NCI-H748 (cell line): ENCODE results near the gene KLF9.

Source experiments
- DNase-seq: peaks from one replicate; lab custom pipeline; 2025; ENCODE audit not compliant: unreplicated experiment; lab: John Stamatoyannopoulos, UW

The KLF9 gene

DNA sequence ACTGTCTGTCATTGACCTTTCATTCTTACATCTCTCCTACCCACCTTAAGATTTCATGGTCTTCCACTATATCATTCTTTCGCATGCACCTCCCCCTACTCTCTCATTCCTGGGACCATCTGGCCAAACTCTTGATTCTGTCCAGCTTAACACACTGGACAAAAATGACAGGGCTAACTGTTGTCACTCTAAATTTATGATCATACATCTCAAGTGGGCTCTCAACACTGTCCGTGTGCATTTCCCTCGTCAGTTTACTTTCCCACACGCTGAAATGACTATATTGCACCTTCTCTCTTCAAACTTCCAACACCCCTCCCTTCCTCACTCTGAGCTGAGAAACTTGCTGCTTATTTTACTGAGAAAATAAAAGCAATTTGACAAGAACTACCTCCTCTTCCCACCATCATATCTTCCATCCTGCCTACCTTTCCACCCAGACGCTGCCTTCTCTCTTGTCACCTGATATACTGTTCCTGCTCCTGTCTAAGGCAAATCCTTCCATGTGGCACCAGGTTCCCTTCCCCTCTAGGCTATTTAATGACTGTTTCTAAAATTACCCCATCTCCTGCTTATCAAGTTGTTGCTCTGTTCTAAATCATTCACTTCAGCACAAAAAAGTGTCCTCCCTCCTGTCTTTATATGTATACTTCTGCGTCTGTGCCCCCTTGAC, 8.1 kb upstream of the KLF9 start:
- DNase-seq, result no peak

DNA sequence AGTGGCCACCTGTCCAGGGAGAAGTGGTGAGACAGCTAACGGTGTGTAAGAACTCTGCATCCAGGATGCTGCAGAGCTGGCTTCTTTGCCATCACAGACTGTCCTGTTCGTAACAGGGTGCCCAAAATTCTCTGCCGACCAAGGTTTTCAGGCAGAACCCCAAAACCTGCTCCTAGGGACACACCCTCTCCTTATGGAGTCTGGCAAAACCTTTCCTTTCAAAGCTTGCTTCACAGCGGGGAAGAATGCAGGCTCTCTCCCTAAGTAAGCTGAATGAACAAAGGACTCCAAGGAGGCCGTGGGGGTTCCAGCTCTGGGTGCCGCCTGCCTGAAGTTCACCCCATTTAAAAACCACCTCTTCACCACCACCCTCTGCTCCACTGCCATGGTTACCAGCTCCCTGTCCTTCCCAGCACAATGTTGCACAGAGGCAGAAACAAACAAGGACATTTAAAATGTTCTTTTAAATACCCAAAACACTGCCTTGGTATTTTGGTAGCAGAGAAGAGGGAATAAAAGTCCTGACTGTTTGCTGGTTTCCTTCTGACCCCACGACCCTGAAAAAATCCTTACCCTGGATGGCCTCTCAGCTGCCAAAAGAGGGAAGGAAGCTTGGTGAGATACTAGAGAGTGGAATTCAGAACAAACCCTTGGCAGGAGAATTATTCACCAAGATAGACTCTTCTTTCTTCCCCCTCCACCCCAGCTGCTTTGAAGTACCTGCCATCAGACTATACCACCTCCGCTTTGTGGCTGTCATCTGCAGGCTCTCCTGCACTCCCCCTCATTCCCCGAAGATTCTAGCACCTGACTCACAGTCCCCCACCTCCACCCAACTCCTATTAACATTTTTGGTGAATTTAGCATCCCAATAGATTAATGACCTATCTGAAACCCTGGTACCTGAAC, 7.1 kb upstream of the KLF9 start:
- peak; percentile 43 for DNase-seq

DNA sequence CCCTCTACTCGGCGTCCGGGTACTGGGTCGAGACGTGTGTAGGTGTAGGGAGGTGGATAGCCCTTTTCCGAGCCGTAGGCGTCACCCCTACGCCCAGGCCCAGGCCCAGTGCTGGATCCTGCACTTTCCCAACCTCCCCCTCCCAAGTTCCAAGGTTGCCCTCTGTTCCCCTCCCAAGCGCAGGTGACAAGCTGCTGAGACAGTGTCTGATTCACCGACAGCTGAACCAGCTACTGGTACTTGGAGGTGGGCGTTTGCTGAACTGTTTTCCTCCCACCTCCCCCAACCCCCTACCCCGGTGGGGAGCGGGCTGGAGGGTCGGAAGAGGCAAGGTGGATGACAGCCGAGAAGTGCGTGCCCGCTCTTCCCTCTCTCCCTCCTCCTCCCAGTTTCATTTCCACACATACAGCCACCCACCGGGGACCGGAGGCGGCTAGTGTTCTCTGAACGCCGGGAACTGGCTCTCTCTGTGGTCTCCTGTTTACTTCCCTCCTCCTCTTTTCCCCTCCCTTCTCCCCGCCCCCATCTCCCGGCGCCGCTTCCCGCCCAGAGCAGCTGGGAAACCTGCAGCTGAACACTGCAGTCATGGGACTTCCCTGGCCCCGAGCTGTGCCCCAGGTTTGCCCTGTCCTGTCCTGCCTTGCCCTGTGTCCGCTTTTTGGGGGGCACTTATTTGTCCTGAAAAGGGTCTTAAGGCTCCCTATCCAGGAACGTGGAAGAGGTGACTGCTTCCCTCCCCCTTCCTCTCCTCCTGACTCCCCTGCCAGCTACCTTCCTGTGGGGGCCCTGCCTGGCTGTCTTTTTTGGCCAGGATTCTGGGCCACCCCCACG, 6.2 kb upstream of the KLF9 start:
- peak; percentile 95 for DNase-seq

DNA sequence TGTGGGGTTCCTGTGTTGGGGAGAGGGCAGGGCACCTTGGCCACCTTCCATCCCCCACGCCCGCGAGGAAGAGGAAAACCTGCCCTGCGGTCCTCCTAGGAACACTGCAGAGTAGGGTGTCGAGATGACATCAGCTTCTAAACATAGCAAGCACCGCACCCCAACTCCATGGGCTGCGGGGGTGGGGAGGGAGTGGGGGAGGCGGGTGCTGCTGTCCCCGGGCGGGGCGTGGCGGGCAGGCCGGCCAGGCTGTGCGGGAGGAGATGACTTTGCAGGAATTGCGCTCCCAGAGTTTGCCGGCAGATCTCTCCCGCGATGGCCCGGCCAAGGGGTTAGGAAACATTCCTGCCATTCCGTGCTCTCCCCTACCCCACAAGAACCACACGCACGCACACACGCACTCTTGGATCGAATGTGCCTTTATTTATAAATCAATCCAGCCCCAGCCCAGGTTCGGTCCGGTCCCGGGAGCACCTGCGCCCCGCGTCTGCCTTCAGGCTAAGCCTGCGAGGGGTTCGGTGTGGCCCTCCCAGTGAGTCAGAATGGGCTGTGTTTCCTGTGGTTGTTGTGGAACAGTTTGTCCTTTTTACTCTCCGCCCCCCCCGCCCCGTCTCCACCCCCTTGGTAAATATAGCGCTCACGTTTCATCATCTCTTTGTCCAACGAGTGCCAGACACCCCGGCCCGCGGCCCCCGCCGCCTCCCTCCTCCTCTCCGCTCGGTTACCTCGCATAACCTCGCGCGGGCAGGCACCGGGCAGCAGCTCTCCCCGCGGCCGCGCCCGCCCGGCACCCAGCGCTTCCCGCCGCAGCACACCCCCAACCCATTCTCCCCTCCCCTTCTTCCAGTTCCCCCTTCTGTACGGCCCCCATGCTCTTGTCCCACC, 5.3 kb upstream of the KLF9 start:
- peak; percentile 98 for DNase-seq

DNA sequence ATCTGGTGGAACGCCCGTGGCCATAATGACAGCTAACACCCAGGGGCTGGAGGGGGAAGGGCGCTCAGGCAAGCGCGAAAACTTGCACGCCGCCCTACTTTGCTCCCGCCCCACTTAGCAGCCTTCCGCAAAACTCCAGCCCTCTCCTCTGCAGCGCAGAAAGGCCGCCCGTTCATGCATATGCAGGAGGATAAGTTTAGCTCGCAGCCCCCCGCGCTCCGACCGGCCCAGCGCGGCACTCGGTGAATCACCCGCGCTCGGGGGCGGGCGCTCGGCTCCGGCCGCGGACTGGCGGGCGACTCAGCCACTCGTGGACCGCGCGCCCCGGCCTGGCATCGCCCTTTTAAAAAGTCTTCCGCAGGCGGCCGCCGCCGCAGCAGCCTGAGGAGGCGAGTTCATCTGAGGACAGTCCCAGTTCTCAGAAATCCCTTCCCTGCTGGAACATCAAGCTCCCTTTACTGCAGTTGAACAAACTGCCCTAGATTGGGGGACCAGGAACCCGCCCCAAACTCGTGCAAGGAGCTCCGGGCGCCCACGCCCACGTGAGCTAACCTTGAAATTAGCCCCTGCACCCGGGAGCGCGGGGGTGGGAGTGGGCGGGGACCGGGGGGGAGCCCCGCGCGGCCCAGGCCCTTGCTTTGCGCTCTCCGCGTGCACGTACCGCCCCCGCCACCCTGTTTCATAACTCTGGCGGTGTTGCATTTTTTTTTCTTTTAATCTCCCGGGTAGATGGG, 4.5 kb upstream of the KLF9 start:
- DNase-seq, result peak; percentile 95

DNA sequence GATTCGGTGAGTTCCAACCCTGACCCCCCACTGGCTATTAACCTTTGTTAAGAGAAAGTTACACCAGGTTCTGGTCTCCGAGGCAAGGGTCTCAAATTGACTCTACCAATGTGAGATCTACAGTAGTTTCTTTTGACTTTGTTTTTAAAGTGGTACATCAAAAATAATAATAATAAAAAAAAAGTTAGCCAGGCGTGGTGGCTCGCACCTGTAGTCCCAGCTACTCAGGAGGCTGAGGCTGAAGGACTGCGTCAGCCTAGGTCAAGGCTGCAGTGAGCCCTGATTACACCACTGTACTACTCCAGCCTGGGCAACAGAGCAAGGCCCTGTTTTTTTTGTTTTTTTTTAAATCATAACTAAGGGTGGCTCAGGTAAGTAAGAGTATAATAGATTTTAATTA, 1.0 kb upstream of the KLF9 start:
- DNase-seq, result no peak

DNA sequence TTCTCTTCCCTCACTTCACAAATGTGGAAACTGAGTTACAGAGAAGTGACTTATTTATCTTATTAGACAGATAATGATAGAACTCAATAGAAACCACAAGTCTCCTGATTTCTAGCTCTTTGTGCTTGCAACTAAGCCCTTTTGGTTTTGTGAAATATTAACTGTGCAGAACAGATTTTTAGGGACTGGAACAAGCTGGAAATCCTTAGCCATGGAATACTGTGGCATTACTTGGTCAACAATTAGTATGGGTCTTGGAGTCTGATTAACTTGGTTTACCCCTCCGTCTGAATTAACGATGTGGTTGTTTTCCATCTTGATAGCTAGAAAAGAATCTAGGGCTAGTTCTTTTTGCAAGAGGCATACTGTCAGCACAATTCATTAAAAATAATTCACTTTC, 584 bp upstream of the KLF9 start:
- no peak for DNase-seq

DNA sequence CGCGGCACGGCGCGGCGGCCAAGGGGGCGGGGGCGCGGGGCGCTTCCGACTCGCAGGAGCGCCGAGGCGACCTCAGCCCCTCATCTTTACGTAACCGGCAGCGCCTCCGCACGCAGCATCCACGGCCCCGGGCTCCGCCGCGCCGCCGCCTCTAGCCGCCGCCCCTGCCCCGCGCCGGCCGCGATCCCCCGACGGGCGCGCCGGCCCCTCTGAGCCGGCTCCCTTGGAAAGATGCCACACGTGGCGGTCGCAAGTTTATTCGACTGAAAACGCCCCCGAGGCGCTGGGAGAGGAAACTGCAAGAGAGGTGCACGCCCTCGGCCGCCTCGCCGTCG, 1.0 kb downstream of the KLF9 start:
- peak; percentile 82 for DNase-seq

DNA sequence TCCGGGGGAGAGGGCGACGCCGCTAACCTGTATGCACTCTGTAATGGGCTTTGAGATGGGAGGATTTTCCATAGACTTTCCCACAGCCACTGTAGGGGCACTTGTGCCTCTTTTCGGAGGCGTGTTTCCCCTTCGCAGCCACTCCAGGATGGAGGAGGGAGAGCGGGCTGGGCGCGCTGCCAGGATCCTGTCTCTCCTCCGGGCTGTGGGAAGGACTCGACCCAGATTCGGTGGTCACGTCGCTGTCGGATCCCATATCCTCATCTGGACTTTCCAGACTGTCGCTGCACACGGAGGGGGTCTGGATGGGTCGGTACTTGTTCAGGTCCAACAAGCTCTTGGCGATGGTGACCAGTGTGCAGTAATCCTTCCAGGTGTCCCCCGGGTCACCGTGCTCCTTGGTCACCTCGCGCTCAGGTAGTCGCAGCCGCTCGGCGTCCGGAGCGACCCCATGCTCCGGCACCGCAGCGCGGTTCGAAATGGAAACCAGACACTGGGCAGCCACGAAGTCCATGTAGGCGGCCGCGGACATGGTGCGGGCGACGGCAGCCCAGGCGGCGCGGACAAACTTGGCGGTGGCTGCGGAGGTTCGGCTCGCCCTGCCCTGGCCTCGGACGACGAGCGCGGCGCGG, 1.5 kb downstream of the KLF9 start:
- DNase-seq, result peak; percentile 79

DNA sequence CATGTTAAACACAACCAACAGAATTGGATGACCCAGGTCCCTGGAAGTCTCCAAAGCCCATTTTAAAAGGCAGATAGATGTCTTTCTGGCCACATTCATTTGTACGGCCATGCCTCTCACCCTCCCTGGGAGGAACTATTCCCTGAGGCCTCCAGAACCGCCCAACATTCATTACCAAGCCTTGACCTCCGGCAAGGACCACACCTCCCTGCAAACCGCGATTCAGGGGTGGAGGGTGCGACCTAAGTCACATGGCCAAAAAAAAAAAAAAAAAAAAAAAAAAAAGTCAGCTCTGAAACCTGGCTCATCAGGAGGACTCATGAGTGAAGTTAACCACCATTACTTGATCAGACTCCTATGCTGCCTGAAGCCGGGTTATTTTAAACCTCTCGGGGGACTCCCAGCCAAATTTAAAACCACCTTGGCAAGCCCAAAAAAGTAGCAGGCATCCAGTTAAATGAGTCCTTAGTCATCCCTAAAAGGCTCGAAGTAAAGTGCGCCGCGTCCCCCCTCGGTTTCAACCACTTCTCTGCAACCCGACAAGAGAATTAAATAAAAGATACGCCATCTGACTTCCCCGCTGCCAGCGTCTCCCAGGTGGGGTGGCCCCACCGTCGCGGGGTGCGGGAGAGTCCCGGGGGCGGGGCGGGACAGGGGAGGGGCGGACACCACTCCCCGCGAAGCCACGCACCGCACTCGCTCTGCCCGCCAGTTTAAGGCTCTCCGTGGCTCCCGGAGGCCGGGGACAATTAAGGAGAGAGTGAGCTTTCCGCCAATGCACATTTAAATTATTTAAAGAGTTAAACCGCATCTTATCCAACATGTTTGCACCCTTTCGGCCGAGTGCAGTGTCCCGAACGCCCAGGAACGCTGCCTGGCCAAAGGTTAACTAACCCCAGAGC, 2.3 kb downstream of the KLF9 start:
- peak; percentile 63 for DNase-seq

DNA sequence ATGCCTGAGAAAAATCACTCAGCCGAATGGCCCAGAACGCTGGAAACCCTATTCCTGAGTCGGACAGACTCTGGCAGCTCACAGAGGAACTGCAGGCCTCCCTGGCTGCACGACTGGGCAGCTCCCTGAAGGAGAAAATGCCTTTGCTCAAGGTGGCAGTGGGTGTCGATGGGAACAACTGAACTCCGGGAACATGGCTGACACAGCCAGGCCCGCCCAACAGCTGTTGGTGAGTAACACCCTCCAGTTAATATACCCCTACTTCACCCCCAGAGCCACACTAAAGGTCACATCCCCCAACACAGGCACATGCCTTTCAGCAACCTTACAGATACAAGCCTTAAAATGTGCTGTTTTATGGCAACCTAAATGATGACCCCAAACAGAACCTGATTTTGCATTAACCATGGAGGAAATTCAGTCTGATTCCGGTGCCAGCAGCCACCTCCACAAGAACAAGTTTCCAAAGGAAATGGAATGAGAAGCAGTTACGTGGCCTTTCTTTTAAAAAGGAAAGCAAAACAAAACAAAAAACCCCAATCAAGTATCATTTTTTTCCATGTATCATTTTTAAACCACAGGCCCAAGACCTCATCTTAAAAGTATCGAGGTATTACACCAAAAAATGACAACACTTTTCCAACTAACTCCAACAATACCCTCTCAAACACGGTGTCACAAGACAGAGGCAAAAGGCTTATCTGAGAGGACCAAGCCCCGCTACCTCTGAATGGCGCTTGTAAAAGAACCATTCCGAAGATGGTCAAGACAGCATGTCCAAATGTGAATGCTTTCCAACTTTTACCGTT, 3.1 kb downstream of the KLF9 start:
- DNase-seq, result peak; percentile 54

DNA sequence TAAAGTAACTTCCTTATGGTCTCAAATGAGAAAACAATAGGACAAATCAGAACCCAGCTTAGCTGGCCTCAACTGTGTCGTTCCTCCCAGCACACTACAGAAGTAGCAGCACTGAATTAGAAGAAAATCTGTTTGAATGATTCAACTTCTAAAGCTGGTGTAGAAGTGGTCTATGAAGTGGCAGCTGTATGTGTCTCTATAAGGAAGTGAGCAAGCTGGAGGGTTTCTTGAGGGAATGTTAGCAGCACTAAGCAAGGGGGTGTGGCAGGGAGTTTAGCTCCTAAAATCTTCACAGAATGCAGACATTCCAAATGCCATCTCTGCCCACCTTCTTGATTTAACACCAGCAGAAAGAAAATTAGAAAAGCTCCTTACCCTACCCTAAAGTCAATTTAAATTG, 4.1 kb downstream of the KLF9 start:
- no peak for DNase-seq

DNA sequence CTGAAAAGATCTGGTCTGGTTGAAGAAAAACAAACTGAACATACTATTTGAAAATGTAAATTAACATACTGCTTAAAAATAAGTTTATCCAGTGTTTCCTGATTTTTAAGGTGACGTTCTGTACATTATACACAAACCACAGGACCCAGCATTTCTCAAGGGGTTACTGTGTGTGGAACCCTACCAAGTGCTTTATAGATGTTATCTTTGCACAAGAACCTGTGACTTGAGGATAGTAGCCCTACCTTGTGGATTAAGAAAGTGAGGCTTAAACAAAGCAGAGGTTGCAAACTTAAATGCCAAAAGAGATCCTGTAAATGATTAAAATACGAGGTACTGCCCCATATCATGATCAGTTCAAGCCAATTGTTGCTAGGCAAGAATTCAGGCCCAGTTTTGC, 4.7 kb downstream of the KLF9 start:
- DNase-seq, result no peak

DNA sequence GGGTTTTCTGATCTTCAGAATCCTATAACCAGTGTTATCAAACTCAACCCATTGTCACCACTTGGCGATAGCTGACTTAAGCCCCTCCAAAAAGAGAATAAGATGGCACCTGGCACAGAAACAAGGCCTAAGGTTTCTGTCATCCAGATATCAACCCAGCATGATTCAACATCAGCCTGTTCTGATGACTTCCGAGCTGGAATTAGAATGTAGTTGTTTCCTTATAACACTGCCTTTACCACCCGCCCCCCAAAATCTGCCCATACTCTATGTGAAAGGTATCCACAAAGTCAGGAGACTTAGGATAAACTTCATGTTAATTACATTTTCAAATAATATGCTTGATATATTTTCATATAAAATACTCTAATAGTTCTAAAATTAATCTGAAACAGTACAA, 5.2 kb downstream of the KLF9 start:
- no peak for DNase-seq

DNA sequence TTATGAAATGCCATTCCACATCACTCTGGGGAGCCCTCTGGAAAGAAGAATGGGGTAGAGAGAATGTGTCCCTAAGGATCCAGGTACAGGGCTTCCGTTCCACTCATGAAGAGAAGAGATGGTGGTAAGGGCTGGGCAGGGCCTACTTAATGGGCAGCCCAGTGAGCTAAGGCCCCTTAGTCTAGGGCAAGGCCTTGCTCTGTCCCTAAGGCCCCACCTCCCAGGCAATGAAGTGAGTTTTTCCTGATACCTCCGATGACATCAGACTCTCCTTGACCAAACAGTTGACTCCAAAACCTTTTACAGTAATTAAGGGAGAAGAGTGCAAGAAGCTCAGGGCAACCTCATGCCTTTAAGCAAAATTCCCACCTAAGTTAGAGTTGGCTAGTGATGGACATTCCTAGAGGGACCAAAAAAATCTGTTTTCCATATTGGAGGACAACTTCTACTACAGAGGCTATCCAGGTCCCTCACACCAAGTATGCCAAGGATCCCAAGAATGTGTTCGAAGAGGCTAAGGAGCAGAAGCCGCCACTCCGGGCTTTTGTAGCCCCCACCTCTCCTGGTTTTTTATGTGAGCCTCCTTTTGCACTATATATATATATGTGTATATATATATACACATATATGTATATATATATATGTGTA, 5.9 kb downstream of the KLF9 start:
- no peak for DNase-seq

DNA sequence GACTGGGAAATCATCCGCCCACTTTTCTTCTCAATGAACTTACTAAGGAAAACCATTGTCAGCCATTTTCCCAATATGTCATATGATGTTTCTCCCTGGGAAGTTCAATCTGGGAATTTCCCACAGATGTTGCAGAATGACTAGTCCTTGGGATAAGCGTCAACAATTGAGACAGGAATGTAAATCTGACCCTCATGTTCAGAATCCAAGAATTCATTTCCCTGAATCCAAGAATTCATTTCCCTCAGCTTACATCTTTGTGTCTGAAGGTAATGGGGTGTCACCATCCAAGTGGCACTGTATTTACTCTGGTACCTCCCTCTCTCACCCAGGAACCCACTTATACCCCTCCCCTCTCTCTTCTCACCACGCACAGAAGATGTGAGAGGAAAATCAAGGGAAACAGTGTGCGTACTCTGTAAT, 7.4 kb downstream of the KLF9 start:
- peak; percentile 37 for DNase-seq

DNA sequence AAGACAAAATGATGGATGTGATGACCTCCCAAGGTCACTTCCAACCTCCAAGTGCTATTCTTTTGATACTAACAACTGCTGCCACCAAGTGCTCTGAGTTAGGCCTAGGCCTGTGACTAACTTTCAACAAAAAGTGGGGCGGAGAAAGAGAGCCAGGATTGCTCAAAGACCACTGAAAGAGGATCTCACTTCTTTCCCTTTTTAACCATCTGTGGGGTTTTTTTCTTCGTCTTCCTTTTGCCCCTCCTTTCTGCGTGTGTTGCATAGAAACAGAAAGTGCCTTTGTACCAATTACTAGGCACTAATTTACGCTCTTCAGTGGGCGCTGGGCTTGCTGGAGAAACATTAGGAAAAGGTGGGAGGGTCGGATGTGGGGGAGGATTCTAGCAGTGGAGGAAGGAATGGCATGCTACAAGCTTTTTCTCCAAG, 8.0 kb downstream of the KLF9 start:
- peak; percentile 25 for DNase-seq
